Measurements from ENCODE around the gene TFDP1. TPM values are rescaled to one million over a fixed set of nuclear protein-coding genes. Genes with fewer than 3 reads are reported as not detected.
"Not testable (repeated sequence)": the region's sequence is repeated elsewhere in the genome, so short reads cannot be mapped to it uniquely, and the experiment has no call there.

TFDP1 gene
- total RNA-seq, 1 experiment from 2014 or later, result 107 TPM

DNA sequence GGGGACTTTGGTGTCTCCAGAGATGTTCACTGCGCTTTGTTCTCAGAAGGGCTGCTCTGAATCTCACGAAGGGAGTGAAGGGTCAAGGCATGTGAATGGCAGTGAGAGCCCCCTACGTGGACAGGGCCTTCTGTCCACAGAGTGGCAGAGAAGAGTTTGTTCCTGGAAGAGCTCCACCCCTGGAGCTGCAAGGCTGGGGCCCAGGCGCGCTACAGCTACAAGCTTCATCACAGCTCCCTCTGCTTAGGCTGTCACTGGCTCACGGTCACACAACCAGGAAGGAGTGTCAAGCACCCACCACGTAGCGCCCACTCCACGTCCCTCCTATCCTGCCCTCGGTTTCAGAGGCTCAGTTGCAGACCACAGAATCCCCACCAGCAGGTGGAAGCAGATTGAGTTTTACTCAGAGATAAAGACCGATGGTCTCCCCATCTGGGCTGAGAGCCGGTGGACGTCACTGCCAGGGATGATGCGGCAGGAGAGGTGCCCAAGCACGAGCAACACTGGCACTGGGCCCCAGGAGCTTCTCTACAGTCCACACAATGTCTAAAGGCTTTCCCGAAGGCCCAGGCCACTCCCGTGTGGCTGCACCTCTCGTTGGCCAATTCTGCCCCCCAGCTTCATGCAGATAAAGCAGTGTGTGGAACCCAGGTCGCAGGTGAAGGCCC lies 23.0 kb upstream of the TFDP1 start:
- H3K9me3 ChIP-seq (ENCODE audit: insufficient read depth, low read depth), result no peaks in the 10 kb centered on the region
- H3K4me3 ChIP-seq, result no peak overlapping the region
- POLR2A ChIA-PET (ENCODE audit: unreplicated experiment), result no interaction called here

DNA sequence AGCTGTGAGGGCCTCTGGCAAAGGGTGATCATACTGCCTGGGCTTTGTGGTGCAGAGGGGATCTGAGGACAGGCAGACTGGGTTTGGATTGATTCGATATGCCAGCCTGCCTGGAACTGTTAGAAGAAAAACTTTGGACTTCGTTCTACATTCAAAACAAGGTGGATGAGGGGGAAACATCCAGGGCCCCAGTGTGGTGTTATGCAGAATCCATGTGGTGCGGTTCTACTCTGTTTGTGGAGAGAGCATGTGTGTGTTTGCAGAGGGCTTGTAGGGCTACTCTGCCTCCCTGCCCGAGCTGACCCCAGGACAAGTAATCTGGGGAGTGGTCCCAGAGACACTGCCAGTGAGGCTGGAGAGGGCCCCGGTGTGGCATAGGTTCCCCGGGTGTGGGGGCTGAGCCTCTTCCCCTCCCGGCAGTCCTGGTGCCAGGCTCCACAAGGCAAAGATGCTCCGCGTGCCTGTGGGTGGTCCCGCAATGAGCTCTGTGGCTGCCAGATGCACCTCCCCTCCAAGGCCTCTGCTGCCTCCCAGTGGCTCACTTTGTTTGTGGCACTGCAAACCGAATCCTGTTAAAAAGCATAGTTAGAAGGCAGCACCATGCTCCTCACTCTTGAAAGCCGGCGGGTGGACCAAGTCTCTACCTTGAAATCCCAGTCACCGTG lies 22.3 kb upstream of the TFDP1 start:
- BruUV-seq (replicated peaks), result no TSS peak
- Histone ChIP-seq H3K27ac (no peak overlapping the region), H3K27me3 (ENCODE audit: insufficient read depth, low read depth) (no peaks in the 10 kb centered on the region), H3K4me1 (replicated peaks; ENCODE audit: insufficient read depth) (no peaks in the 10 kb centered on the region), H4K20me1 (ENCODE audit: insufficient read depth) (no peaks in the 10 kb centered on the region), H3K9me3 (ENCODE audit: insufficient read depth, low read depth) (no peaks in the 10 kb centered on the region), H3F3A (ENCODE audit: insufficient read depth, low read depth) (0 out of 2 replicates have a peak, but pooled peaks cover 7% of the 10 kb centered on the region), H3K36me3 (ENCODE audit: low read depth) (no peaks in the 10 kb centered on the region), H3K79me2 (ENCODE audit: low read depth) (no peaks in the 10 kb centered on the region), H2AFZ (no peak overlapping the region), H3K9me2 (ENCODE audit: insufficient read depth) (no peaks in the 10 kb centered on the region), H3K4me2 (no peak overlapping the region; the same call in 1 of the 2 replicates), H3K4me3 (no peak overlapping the region)
- peak; percentile 53 to 60 for DNase-seq
- POLR2A ChIA-PET (ENCODE audit: unreplicated experiment), result interaction anchor here (0.7 kb wide), 1 partner anchor 83 kb away, joined by 4 read pairs; no protein-coding TSS in a partner anchor
- TF ChIP-seq, protein P1, sequence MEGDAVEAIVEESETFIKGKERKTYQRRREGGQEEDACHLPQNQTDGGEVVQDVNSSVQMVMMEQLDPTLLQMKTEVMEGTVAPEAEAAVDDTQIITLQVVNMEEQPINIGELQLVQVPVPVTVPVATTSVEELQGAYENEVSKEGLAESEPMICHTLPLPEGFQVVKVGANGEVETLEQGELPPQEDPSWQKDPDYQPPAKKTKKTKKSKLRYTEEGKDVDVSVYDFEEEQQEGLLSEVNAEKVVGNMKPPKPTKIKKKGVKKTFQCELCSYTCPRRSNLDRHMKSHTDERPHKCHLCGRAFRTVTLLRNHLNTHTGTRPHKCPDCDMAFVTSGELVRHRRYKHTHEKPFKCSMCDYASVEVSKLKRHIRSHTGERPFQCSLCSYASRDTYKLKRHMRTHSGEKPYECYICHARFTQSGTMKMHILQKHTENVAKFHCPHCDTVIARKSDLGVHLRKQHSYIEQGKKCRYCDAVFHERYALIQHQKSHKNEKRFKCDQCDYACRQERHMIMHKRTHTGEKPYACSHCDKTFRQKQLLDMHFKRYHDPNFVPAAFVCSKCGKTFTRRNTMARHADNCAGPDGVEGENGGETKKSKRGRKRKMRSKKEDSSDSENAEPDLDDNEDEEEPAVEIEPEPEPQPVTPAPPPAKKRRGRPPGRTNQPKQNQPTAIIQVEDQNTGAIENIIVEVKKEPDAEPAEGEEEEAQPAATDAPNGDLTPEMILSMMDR (conservative IDR thresholded peaks at IDR 0.05), result peak; percentile 82
- TF ChIP-seq EZH2 (IDR thresholded peaks at IDR 0.05; ENCODE audit: low read depth), result no peak
- CTCF ChIA-PET, result interaction anchor here (1.0 kb wide), 1 partner anchor 69 kb away, joined by 4 read pairs; no protein-coding TSS in a partner anchor
- intact Hi-C loops (cut with micrococcal nuclease; ENCODE audit: unreplicated experiment), result loop anchor here (1.0 to 5.0 kb wide), 2 partner anchors 72 to 105 kb away; partner anchors contain the start of gene DCUN1D2

More for the DNA sequence above, 23.0 kb upstream of the TFDP1 start:
- Histone ChIP-seq H3K36me3 (ENCODE audit: low read depth) (no peaks in the 10 kb centered on the region), H2AFZ (no peak overlapping the region), H3K9me2 (ENCODE audit: insufficient read depth) (no peaks in the 10 kb centered on the region), H4K20me1 (ENCODE audit: insufficient read depth) (no peaks in the 10 kb centered on the region), H3K4me1 (replicated peaks; ENCODE audit: insufficient read depth) (no peaks in the 10 kb centered on the region), H3F3A (ENCODE audit: insufficient read depth, low read depth) (peaks cover 11% of the 10 kb centered on the region; the same call in 1 of the 2 replicates), H3K27ac (no peak overlapping the region), H3K27me3 (ENCODE audit: insufficient read depth, low read depth) (no peaks in the 10 kb centered on the region), H3K4me2 (no peak overlapping the region), H3K79me2 (ENCODE audit: low read depth) (no peaks in the 10 kb centered on the region)
- CTCF ChIA-PET, result interaction anchor here (1.0 kb wide), 1 partner anchor 68 kb away, joined by 4 read pairs; no protein-coding TSS in a partner anchor
- DNase-seq, result no peak
- TF ChIP-seq EZH2 (IDR thresholded peaks at IDR 0.05; ENCODE audit: low read depth), result no peak
- TF ChIP-seq, protein P1 (conservative IDR thresholded peaks at IDR 0.05), result no peak
- BruUV-seq (replicated peaks), result no TSS peak
- intact Hi-C loops (cut with micrococcal nuclease; ENCODE audit: unreplicated experiment), result loop anchor here (1.0 to 5.0 kb wide), 2 partner anchors 71 to 104 kb away; partner anchors contain the start of gene DCUN1D2

DNA sequence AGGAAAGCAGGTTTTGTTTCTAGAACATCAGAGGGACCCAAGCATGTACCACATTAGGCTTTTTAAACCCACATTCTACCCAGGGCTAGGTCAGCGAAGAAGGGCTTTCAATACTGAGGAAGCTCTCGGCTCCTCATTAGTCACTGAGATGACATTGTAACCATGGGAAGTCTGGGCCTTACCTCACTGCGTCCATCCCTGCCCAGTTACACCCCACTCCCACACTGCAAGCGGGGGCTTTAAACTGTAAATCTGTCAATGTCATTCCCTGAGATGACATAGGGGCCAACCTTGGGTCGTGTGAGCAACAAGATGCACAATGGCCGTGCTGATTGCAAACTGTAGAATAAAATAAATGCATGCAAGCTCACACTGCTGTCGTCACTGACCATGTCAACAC lies 21.7 kb upstream of the TFDP1 start:
- intact Hi-C loops (cut with micrococcal nuclease; ENCODE audit: unreplicated experiment), result loop anchor here (1.0 to 5.0 kb wide), 2 partner anchors 73 to 106 kb away; partner anchors contain the start of gene DCUN1D2
- CTCF ChIA-PET, result interaction anchor here (1.0 kb wide), 1 partner anchor 70 kb away, joined by 4 read pairs; no protein-coding TSS in a partner anchor
- no peak overlapping the region for H3K27ac ChIP-seq

DNA sequence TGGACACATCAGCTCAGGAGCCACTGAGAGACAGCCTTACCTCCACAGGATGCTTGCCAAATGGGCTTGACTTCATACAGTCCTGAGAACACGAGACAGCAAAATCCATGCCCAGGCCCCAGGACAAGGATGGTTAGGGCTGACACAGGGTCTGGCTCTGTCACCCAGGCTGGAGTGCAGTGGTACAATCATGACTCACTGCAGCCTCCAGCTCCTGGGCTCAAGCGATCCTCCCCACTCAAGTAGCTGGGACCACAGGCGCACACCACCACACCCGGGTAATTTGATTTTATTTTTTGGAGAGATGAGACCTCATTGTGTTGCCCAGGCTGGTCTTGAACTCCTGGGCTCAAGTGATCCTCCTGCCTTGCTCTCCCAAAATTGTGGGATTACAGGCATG lies 21.0 kb upstream of the TFDP1 start:
- not testable (repeated sequence) for H2AFZ ChIP-seq, DNase-seq

More for the DNA sequence above, 21.7 kb upstream of the TFDP1 start:
- TF ChIP-seq, protein P1 (conservative IDR thresholded peaks at IDR 0.05), result no peak
- TF ChIP-seq EZH2 (IDR thresholded peaks at IDR 0.05; ENCODE audit: low read depth), result no peak
- DNase-seq, result no peak
- Histone ChIP-seq H3K27me3 (ENCODE audit: insufficient read depth, low read depth) (no peaks in the 10 kb centered on the region), H3K4me3 (no peak overlapping the region), H3K9me3 (ENCODE audit: insufficient read depth, low read depth) (no peaks in the 10 kb centered on the region), H3K4me2 (no peak overlapping the region), H3F3A (ENCODE audit: insufficient read depth, low read depth) (0 out of 2 replicates have a peak, but pooled peaks cover 7% of the 10 kb centered on the region), H3K4me1 (replicated peaks; ENCODE audit: insufficient read depth) (no peaks in the 10 kb centered on the region), H2AFZ (no peak overlapping the region), H4K20me1 (ENCODE audit: insufficient read depth) (no peaks in the 10 kb centered on the region), H3K9me2 (ENCODE audit: insufficient read depth) (no peaks in the 10 kb centered on the region), H3K36me3 (ENCODE audit: low read depth) (no peaks in the 10 kb centered on the region), H3K79me2 (ENCODE audit: low read depth) (no peaks in the 10 kb centered on the region)
- no TSS peak for BruUV-seq (replicated peaks)
- POLR2A ChIA-PET (ENCODE audit: unreplicated experiment), result interaction anchor here (0.7 kb wide), 1 partner anchor 83 kb away, joined by 4 read pairs; no protein-coding TSS in a partner anchor

More for the DNA sequence above, 21.0 kb upstream of the TFDP1 start:
- H3K4me2 ChIP-seq; H3F3A ChIP-seq (ENCODE audit: insufficient read depth, low read depth); H3K27me3 ChIP-seq (ENCODE audit: insufficient read depth, low read depth); H3K36me3 ChIP-seq (ENCODE audit: low read depth); H3K79me2 ChIP-seq (ENCODE audit: low read depth); H3K4me1 ChIP-seq (replicated peaks; ENCODE audit: insufficient read depth); H4K20me1 ChIP-seq (ENCODE audit: insufficient read depth); H3K27ac ChIP-seq; H3K9me2 ChIP-seq (ENCODE audit: insufficient read depth); H3K9me3 ChIP-seq (ENCODE audit: insufficient read depth, low read depth); POLR2A ChIA-PET (ENCODE audit: unreplicated experiment); H3K4me3 ChIP-seq; CTCF ChIA-PET; BruUV-seq (replicated peaks): not testable (repeated sequence)
- intact Hi-C loops (cut with micrococcal nuclease; ENCODE audit: unreplicated experiment), result loop anchor here (5.0 kb wide), 1 partner anchor 106 kb away; no protein-coding TSS in a partner anchor
